Measurements from ENCODE around the gene SYNPR. TPM values are rescaled to one million over a fixed set of nuclear protein-coding genes. Genes with fewer than 3 reads are reported as not detected.
"Not testable (repeated sequence)": the region's sequence is repeated elsewhere in the genome, so short reads cannot be mapped to it uniquely, and the experiment has no call there.

The SYNPR gene
- total RNA-seq, 1 donor from 2014 or later: not detected

DNA sequence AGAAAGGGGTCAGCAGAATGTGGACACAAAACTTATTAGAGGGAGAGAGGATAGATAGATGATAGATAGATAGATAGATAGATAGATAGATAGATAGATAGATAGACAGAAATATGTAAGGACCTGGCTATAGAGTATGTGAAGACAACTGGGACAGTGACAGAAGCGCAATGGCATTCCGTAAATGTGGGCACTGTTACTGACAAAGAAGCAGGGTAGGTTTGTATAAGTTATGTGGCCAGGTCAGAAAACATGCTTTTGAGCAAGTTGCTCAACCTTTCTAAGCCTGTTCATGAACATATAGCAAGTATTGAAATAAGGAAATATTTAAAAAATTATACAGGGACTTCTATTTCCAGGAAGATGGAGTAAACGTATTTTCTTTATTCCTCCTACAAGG, 357.1 kb downstream of the SYNPR start:
- Mint-ChIP-seq H3K9me3 (ENCODE audit: unreplicated experiment) (peaks cover 4% of the 10 kb centered on the region), H3K36me3 (ENCODE audit: unreplicated experiment) (no peaks in the 10 kb centered on the region), H3K4me3 (ENCODE audit: unreplicated experiment) (no peak overlapping the region), H3K27me3 (ENCODE audit: unreplicated experiment) (peaks cover 7% of the 10 kb centered on the region), H3K27ac (ENCODE audit: unreplicated experiment) (no peak overlapping the region), H3K4me1 (ENCODE audit: unreplicated experiment) (no peaks in the 10 kb centered on the region)
- DNase-seq (ENCODE audit: extremely low spot score, unreplicated experiment): no peak
- TF ChIP-seq, protein P1, sequence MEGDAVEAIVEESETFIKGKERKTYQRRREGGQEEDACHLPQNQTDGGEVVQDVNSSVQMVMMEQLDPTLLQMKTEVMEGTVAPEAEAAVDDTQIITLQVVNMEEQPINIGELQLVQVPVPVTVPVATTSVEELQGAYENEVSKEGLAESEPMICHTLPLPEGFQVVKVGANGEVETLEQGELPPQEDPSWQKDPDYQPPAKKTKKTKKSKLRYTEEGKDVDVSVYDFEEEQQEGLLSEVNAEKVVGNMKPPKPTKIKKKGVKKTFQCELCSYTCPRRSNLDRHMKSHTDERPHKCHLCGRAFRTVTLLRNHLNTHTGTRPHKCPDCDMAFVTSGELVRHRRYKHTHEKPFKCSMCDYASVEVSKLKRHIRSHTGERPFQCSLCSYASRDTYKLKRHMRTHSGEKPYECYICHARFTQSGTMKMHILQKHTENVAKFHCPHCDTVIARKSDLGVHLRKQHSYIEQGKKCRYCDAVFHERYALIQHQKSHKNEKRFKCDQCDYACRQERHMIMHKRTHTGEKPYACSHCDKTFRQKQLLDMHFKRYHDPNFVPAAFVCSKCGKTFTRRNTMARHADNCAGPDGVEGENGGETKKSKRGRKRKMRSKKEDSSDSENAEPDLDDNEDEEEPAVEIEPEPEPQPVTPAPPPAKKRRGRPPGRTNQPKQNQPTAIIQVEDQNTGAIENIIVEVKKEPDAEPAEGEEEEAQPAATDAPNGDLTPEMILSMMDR (IDR thresholded peaks at IDR 0.05): no peak

DNA sequence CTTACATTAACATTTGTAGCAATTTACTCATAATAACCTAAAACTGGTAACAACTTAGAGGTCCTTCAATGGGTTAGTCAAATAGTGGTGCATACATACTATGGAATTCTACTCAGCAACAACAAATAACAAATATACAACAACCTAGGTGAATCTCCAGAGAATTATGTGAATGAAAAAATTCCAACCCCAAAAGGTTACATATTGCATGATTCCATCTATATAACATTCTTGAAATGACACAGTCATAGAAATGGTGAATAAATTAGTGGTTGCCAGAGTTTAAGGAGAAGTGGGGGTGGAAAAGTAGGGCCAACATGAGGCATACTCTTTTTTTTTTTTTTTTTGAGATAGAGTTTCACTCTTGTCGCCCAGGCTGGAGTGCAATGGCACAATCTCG, 361.7 kb downstream of the SYNPR start:
- H3K9me3 Mint-ChIP-seq (ENCODE audit: unreplicated experiment): peaks cover 8% of the 10 kb centered on the region
- TF ChIP-seq, protein P1 (IDR thresholded peaks at IDR 0.05): no peak
- H3K36me3 Mint-ChIP-seq (ENCODE audit: unreplicated experiment): no peaks in the 10 kb centered on the region
- H3K27ac Mint-ChIP-seq (ENCODE audit: unreplicated experiment): no peak overlapping the region
- peaks cover 16% of the 10 kb centered on the region for H3K27me3 Mint-ChIP-seq (ENCODE audit: unreplicated experiment)
- H3K4me3 Mint-ChIP-seq (ENCODE audit: unreplicated experiment): no peak overlapping the region
- H3K4me1 Mint-ChIP-seq (ENCODE audit: unreplicated experiment): no peaks in the 10 kb centered on the region
- no peak for DNase-seq (ENCODE audit: extremely low spot score, unreplicated experiment)

DNA sequence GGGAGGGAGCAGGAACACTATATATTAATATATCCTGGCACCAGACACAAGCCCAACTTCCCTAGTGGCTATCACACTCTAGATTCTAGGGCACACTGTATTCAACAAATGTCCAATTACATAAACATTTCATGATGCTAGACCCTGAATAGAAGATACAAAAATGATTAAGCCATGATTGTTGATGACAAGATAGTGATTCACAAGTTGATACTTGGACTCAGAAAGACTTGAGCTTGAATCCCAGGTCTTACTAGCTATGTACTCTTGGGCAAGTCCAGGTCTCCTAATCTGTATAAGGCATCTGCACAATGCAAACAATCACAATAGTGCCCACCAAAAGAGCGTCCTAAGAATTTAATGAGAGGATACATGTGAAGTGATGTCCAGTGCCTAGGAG, 364.4 kb downstream of the SYNPR start:
- TF ChIP-seq, protein P1 (IDR thresholded peaks at IDR 0.05): no peak
- Mint-ChIP-seq H3K27me3 (ENCODE audit: unreplicated experiment) (peaks cover 29% of the 10 kb centered on the region), H3K27ac (ENCODE audit: unreplicated experiment) (no peak overlapping the region), H3K36me3 (ENCODE audit: unreplicated experiment) (no peaks in the 10 kb centered on the region), H3K4me3 (ENCODE audit: unreplicated experiment) (no peak overlapping the region), H3K9me3 (ENCODE audit: unreplicated experiment) (peaks cover 4% of the 10 kb centered on the region), H3K4me1 (ENCODE audit: unreplicated experiment) (no peaks in the 10 kb centered on the region)
- no peak for DNase-seq (ENCODE audit: extremely low spot score, unreplicated experiment)

DNA sequence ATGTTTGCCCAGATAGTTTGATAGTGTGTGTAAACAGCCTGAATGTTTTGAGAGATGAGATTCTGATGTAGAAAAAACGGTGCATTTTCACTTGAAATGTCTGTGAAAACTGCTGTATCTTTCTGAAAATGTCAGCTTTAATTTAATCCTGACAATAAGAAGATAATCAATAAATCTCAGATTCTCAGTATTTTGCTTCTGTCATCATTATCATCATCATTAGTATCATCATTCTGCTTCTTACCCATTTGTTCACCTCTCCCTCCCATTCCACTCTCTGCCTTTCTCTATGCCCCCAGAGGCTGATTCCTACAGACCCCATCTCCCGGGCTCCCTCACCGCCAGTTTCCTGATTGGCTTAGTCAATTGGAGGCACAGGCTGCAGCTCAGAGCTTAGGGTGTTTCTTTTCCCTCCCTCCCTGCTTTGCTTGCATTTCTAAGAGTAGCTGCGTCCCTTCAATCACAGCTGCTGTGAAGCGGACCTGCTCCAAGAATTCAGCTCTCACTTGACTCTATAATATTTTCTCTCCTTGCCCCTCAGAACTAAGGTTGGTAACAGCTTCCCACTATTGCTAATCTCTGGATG, 366.2 kb downstream of the SYNPR start:
- peaks cover 4% of the 10 kb centered on the region for H3K9me3 Mint-ChIP-seq (ENCODE audit: unreplicated experiment)
- peaks cover 36% of the 10 kb centered on the region for H3K27me3 Mint-ChIP-seq (ENCODE audit: unreplicated experiment)
- no peaks in the 10 kb centered on the region for H3K4me1 Mint-ChIP-seq (ENCODE audit: unreplicated experiment)
- no peak overlapping the region for H3K4me3 Mint-ChIP-seq (ENCODE audit: unreplicated experiment)
- no peak for DNase-seq (ENCODE audit: extremely low spot score, unreplicated experiment)
- no peak overlapping the region for H3K27ac Mint-ChIP-seq (ENCODE audit: unreplicated experiment)
- no peaks in the 10 kb centered on the region for H3K36me3 Mint-ChIP-seq (ENCODE audit: unreplicated experiment)
- TF ChIP-seq, protein P1 (IDR thresholded peaks at IDR 0.05): no peak

- H3K36me3 Mint-ChIP-seq (ENCODE audit: unreplicated experiment); H3K4me1 Mint-ChIP-seq (ENCODE audit: unreplicated experiment); H3K27ac Mint-ChIP-seq (ENCODE audit: unreplicated experiment); DNase-seq (ENCODE audit: extremely low spot score, unreplicated experiment); H3K9me3 Mint-ChIP-seq (ENCODE audit: unreplicated experiment); H3K4me3 Mint-ChIP-seq (ENCODE audit: unreplicated experiment): not testable (repeated sequence)
- H3K27me3 Mint-ChIP-seq (ENCODE audit: unreplicated experiment): peaks cover 36% of the 10 kb centered on the region
These were observed 367.0 kb downstream of the SYNPR start for GRCh38 chr3:63644928-63645781.

Measured in osteocyte (in vitro differentiated cells).